ENCODE measurements around the gene RGCC. TPM values are rescaled to one million over a fixed set of nuclear protein-coding genes. Genes with fewer than 3 reads are reported as not detected.
A peak's percentile ranks its signal among the peaks of the same experiment; 100 is the strongest.

The RGCC gene
- total RNA-seq, 1 donor from 2014 or later, result 2.0 TPM

DNA sequence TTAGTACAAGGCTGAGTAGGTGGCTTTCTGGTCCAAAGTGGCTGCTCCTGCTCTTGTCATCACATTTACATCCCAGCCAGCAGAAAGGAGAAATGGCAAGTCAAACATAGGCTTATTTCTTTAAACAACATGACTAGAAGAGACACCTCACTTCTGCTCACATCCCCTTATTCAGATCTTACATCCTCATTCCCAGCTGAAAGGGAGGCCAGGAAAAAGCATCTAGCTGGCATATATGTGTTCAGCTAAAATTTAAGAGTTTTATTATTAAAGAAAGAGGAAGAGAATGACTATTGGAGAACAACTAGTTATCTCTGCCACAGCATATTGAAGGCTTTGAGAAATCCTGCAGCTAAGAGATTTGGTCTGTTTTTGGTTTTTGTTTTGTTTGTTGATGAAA is 34.1 kb downstream of the RGCC start:
- Mint-ChIP-seq H3K27me3 (ENCODE audit: low read depth) (no peaks in the 10 kb centered on the region), H3K4me1 (peaks cover 12% of the 10 kb centered on the region), H3K4me3 (no peak overlapping the region), H3K36me3 (ENCODE audit: low read depth) (no peaks in the 10 kb centered on the region), H3K9me3 (no peaks in the 10 kb centered on the region), H3K27ac (ENCODE audit: unreplicated experiment) (no peak overlapping the region)
- DNase-seq (ENCODE audit: low read depth, low spot score), result no peak
- TF ChIP-seq, protein P1, sequence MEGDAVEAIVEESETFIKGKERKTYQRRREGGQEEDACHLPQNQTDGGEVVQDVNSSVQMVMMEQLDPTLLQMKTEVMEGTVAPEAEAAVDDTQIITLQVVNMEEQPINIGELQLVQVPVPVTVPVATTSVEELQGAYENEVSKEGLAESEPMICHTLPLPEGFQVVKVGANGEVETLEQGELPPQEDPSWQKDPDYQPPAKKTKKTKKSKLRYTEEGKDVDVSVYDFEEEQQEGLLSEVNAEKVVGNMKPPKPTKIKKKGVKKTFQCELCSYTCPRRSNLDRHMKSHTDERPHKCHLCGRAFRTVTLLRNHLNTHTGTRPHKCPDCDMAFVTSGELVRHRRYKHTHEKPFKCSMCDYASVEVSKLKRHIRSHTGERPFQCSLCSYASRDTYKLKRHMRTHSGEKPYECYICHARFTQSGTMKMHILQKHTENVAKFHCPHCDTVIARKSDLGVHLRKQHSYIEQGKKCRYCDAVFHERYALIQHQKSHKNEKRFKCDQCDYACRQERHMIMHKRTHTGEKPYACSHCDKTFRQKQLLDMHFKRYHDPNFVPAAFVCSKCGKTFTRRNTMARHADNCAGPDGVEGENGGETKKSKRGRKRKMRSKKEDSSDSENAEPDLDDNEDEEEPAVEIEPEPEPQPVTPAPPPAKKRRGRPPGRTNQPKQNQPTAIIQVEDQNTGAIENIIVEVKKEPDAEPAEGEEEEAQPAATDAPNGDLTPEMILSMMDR (conservative IDR thresholded peaks at IDR 0.05), result no peak

DNA sequence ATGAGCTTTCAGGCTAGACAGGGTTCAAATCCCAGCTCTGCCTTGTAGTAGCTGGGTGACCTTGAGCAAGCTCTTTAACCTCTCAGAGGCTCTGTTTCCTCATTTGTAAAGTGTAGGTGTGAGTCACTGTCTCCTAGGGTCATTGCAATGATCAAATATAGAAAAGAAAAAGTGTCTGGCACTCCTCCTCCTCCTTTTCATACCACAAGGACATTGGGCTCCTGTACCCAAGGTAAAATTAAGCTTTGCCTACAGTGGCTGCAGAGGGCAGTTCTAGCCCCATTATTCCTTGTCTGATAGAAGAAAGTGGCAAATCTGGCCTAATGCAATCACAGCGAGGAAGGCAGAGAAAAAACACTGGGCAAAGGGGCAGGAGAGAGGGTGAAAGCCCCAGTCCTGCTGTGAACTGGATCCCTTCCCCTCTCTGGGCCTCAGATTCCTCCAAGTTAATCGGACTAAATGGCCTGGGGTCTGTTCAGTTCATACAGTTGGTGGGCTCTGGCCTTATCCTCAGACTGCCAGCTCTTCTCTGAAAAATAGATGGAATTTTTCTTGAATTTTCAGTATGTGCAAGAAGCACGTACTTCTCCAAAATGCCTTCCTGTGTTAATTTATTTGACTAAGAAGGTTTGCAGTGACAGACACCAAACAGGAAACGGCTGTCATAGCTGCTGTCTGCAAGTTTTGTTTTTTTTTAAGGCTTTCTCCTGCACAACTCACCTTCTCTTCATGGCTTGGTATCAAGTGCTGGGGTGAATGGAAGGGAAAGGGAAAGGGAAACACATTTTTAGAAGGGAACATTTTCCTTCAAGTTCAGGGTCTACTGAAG is 35.3 kb downstream of the RGCC start:
- TF ChIP-seq, protein P1 (conservative IDR thresholded peaks at IDR 0.05), result no peak
- H3K27me3 Mint-ChIP-seq (ENCODE audit: low read depth), result no peaks in the 10 kb centered on the region
- peaks cover 12% of the 10 kb centered on the region for H3K4me1 Mint-ChIP-seq
- no peak overlapping the region for H3K4me3 Mint-ChIP-seq
- H3K27ac Mint-ChIP-seq (ENCODE audit: unreplicated experiment), result no peak overlapping the region
- H3K9me3 Mint-ChIP-seq, result no peaks in the 10 kb centered on the region
- DNase-seq (ENCODE audit: low read depth, low spot score), result no peak
- no peaks in the 10 kb centered on the region for H3K36me3 Mint-ChIP-seq (ENCODE audit: low read depth)

DNA sequence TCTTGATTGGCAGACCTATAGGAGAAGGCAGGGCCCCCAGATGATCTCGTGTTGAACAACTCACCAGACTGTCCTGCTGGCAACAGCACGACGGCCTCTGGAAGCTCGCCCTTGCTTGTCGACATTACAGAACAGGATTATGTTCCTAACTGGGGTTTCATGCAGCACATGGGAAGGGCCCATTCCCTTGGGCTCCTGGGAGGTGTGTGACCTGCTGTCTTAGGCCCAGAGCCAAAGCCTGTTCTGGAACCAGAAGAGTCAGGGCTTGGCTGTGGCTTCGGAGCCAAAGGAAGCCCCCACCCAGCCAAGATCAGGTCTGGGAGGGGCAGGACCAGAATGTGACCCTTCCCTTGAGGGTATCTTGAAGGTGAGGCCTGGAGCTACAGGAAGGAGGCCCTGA is 36.9 kb downstream of the RGCC start:
- Mint-ChIP-seq H3K4me1 (peaks cover 12% of the 10 kb centered on the region), H3K4me3 (no peak overlapping the region), H3K36me3 (ENCODE audit: low read depth) (no peaks in the 10 kb centered on the region), H3K27ac (ENCODE audit: unreplicated experiment) (no peak overlapping the region), H3K9me3 (no peaks in the 10 kb centered on the region), H3K27me3 (ENCODE audit: low read depth) (no peaks in the 10 kb centered on the region)
- no peak for DNase-seq (ENCODE audit: low read depth, low spot score)
- TF ChIP-seq, protein P1 (conservative IDR thresholded peaks at IDR 0.05), result no peak

DNA sequence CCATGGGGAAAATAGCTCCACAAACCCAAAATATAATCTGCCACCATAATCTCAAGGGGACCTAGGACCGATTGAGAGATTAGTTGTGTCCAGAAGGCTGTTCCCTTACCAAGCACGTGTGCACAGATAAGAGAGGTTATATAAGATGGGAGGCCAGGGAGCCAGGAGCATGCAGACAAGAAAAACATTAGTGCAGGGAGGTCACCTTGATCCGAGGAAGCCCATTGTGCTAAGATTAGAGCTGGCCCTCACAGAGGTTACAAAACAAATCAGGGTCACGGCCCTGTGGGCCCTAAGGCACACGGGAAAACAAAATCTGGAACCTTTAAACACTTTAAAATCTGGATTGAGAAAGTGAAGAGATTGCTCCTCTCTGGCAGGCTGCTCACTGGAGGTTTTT is 37.7 kb downstream of the RGCC start:
- DNase-seq (ENCODE audit: low read depth, low spot score), result no peak

DNA sequence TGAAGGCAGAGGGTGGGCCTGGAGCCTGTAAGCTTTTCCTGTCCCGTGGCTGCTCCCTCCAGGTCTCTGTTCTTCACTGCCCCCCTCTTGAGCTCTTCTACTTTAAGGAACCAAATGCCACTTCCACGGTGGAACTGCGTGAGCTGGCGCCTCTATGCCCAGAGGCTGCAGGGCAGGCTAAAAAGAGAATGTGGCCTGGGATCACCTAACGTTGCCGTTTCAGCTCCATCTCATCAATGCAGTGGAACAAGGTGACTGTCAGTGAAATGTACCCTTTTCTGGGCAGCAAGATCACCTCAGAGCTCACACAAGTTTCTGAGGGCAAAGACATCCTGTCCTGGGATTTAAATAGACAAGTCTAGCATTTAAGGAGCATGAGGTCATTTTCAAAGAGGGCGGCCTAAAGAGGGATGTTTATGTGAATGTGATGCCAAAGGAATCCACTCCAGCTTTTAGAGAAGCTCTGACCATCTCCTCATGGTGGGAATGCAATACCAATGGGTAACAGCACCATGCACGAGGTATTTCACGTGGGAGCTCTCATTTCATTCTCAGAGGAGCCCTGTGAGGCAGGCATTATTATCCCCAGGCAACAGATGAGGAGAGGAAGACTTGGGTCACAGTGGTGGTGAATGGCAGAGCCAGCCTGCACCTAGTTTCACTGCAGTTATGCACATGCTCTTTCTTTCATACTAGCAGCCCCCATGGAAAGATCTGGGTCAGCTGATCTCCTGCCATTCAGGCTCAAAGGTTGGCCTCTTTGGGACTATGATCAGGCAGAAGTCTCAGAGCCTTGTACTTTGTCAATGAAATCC is 39.3 kb downstream of the RGCC start:
- Mint-ChIP-seq H3K4me1 (peaks cover 12% of the 10 kb centered on the region), H3K27ac (ENCODE audit: unreplicated experiment) (peak overlapping the region; percentile 32), H3K4me3 (no peak overlapping the region), H3K27me3 (ENCODE audit: low read depth) (no peaks in the 10 kb centered on the region), H3K9me3 (no peaks in the 10 kb centered on the region), H3K36me3 (ENCODE audit: low read depth) (no peaks in the 10 kb centered on the region)
- DNase-seq (ENCODE audit: low read depth, low spot score), result no peak
- TF ChIP-seq, protein P1 (conservative IDR thresholded peaks at IDR 0.05), result no peak

More for the DNA sequence above, 37.7 kb downstream of the RGCC start:
- H3K27ac Mint-ChIP-seq (ENCODE audit: unreplicated experiment), result no peak overlapping the region
- H3K36me3 Mint-ChIP-seq (ENCODE audit: low read depth), result no peaks in the 10 kb centered on the region
- H3K4me3 Mint-ChIP-seq, result no peak overlapping the region
- H3K27me3 Mint-ChIP-seq (ENCODE audit: low read depth), result no peaks in the 10 kb centered on the region
- TF ChIP-seq, protein P1 (conservative IDR thresholded peaks at IDR 0.05), result no peak
- no peaks in the 10 kb centered on the region for H3K9me3 Mint-ChIP-seq
- H3K4me1 Mint-ChIP-seq, result peaks cover 12% of the 10 kb centered on the region

Measured in neural crest cell (in vitro differentiated cells).